ENCODE data around the gene NUP160. TPM values are rescaled to one million over a fixed set of nuclear protein-coding genes. Genes with fewer than 3 reads are reported as not detected.

The NUP160 gene
- total and polyA plus RNA-seq, 2 of the 8 experiments (the other 6 are each of a cell fraction or from before 2014, with no cell fraction given), result 44.6 to 100 TPM

- WGBS, 2 experiments (ENCODE audit: extremely low coverage in 1 of 2, insufficient coverage in 1 of 2, insufficient read length in 1 of 2, insufficient replicate concordance in 2 of 2, low coverage in 1 of 2, low lambda C conversion rate in 2 of 2, missing lambda C conversion rate in 1 of 2), result 70% methylated on average over 2 of the region's 2 CpGs; no CpG with 5 or more reads in 1 of the 2 experiments
- no peak for TF ChIP-seq MAX (IDR thresholded peaks at IDR 0.05)
- no peak for TF ChIP-seq PHF8 (conservative IDR thresholded peaks at IDR 0.05; ENCODE audit: low read depth, low read length)
- no peak for TF ChIP-seq KDM1A (IDR thresholded peaks at IDR 0.05; ENCODE audit: borderline replicate concordance, low read length)
- no peak for TF ChIP-seq RFX5 (IDR thresholded peaks at IDR 0.05; ENCODE audit: borderline replicate concordance, low read depth, low read length)
- no peak for TF ChIP-seq EZH2 (IDR thresholded peaks at IDR 0.05; ENCODE audit: low read depth, low read length, severe bottlenecking)
- no peak for TF ChIP-seq SP2 (IDR thresholded peaks at IDR 0.05; ENCODE audit: low read length)
- TF ChIP-seq YY1 (IDR thresholded peaks at IDR 0.05; ENCODE audit: low read depth, low read length), result no peak
- no peak for TF ChIP-seq TBP (IDR thresholded peaks at IDR 0.05; ENCODE audit: low read depth, low read length)
- no peak for TF ChIP-seq BCL11A (IDR thresholded peaks at IDR 0.05; ENCODE audit: low read depth in 2 of 2, low read length in 2 of 2)
- no peak for TF ChIP-seq SUZ12 (IDR thresholded peaks at IDR 0.05; ENCODE audit: low read length)
- no peak for TF ChIP-seq SP4 (IDR thresholded peaks at IDR 0.05; ENCODE audit: low read length)
- no peak for TF ChIP-seq CTBP2 (IDR thresholded peaks at IDR 0.05; ENCODE audit: borderline replicate concordance, insufficient read depth, insufficient read length, low read length)
Measured at GRCh38 chr11:47870404-47870803, 22.3 kb upstream of the NUP160 start.

More at GRCh38 chr11:47870404-47870803, 22.3 kb upstream of the NUP160 start:
- Histone ChIP-seq H3K79me2 (ENCODE audit: control insufficient read depth in 1 of 2, insufficient read depth in 2 of 2, low read length in 2 of 2) (no peaks in the 10 kb centered on the region), H2BK5ac (ENCODE audit: low read depth, low read length) (no peak overlapping the region), H3K23ac (ENCODE audit: insufficient read length) (no peak overlapping the region), H3K4me1 (replicated peaks in 1 of 4; ENCODE audit: control insufficient read depth in 3 of 4, insufficient read depth in 4 of 4, low read length in 3 of 4) (no peaks in the 10 kb centered on the region), H2BK12ac (ENCODE audit: low read depth, low read length) (no peak overlapping the region), H4K20me1 (replicated peaks in 1 of 2; ENCODE audit: control insufficient read depth in 1 of 2, insufficient read depth in 2 of 2, low read length in 2 of 2) (no peaks in the 10 kb centered on the region), H3K36me3 (ENCODE audit: control insufficient read depth in 2 of 4, insufficient read depth in 4 of 4, low read length in 3 of 4) (no peaks in the 10 kb centered on the region), H3K56ac (replicated peaks; ENCODE audit: insufficient read length, low read depth, low read length) (no peak overlapping the region), H3K9me3 (ENCODE audit: insufficient read depth in 2 of 2, low read depth in 1 of 2, low read length in 1 of 2) (peaks cover 6 to 7% of the 10 kb centered on the region in 2 experiments; a peak in 2 of 4 replicates), H4K5ac (ENCODE audit: insufficient read length, low read depth, low read length) (no peak overlapping the region), H3K79me1 (ENCODE audit: low read depth, low read length) (no peaks in the 10 kb centered on the region), H2BK120ac (replicated peaks; ENCODE audit: low read depth, low read length) (no peak overlapping the region), H4K8ac (ENCODE audit: extremely low read depth, insufficient read depth, low read length) (no peak overlapping the region), H2BK20ac (ENCODE audit: low read length) (no peak overlapping the region), H2BK15ac (ENCODE audit: low read length) (no peak overlapping the region), H3K27me3 (replicated peaks in 1 of 4; ENCODE audit: control insufficient read depth in 3 of 4, extremely low read depth in 1 of 4, insufficient read depth in 3 of 4, low read length in 3 of 4) (no peaks in the 10 kb centered on the region; a peak in 1 of 7 replicates), H3K4me3 (ENCODE audit: extremely low read depth in 1 of 4, insufficient read depth in 2 of 4, low read depth in 3 of 4, low read length in 4 of 4) (no peak overlapping the region), H3K14ac (ENCODE audit: insufficient read length) (no peak overlapping the region), H2AFZ (ENCODE audit: low read length) (no peak overlapping the region), H3K4ac (replicated peaks; ENCODE audit: insufficient read length, low read depth, low read length) (no peak overlapping the region), H3K4me2 (ENCODE audit: insufficient read depth in 1 of 2, low read depth in 2 of 2, low read length in 2 of 2) (no peak overlapping the region), H3K23me2 (ENCODE audit: low read depth, low read length) (0 out of 2 replicates have a peak, but pooled peaks cover 1% of the 10 kb centered on the region), H4K91ac (replicated peaks; ENCODE audit: insufficient read length, low read length) (no peak overlapping the region), H2AK5ac (ENCODE audit: low read depth, low read length) (no peak overlapping the region), H3K27ac (ENCODE audit: low read depth, low read length) (no peak overlapping the region), H3K9ac (replicated peaks in 1 of 4; ENCODE audit: extremely low read depth in 1 of 4, low read depth in 3 of 4, low read length in 3 of 4) (no peak overlapping the region), H3K18ac (ENCODE audit: extremely low read depth, low read length) (no peak overlapping the region)
- ChIA-PET POLR2A (ENCODE audit: partially characterized antibody) (no interaction called here), CTCF (ENCODE audit: partially characterized antibody) (no interaction called here)
- FAIRE-seq (no peak), DNase-seq (ENCODE audit: low read depth in 1 of 2, low spot score in 2 of 2) (no peak)
